GM12864 (cell line): ENCODE results near the gene PPP6R1.

Experiments
- DNase-seq: peaks from one replicate; pipeline ENCODE4 v3.0.0-alpha.2; 2011; ENCODE audit warnings: low read depth
- H3K4me3 ChIP-seq: 2 replicates; pipeline ENCODE4 v1.5.1; 2011; ENCODE audit warnings: mild to moderate bottlenecking, low read depth, low read length, control low read depth
- TF ChIP-seq, protein P1 (sequence below): IDR thresholded peaks from 2 replicates; pipeline ENCODE4 v1.5.1; 2011; ENCODE audit warnings: low read depth, mild to moderate bottlenecking, moderate library complexity, low read length, control low read depth, inconsistent platforms; ENCODE audit errors: missing control alignments

Gene PPP6R1

DNA sequence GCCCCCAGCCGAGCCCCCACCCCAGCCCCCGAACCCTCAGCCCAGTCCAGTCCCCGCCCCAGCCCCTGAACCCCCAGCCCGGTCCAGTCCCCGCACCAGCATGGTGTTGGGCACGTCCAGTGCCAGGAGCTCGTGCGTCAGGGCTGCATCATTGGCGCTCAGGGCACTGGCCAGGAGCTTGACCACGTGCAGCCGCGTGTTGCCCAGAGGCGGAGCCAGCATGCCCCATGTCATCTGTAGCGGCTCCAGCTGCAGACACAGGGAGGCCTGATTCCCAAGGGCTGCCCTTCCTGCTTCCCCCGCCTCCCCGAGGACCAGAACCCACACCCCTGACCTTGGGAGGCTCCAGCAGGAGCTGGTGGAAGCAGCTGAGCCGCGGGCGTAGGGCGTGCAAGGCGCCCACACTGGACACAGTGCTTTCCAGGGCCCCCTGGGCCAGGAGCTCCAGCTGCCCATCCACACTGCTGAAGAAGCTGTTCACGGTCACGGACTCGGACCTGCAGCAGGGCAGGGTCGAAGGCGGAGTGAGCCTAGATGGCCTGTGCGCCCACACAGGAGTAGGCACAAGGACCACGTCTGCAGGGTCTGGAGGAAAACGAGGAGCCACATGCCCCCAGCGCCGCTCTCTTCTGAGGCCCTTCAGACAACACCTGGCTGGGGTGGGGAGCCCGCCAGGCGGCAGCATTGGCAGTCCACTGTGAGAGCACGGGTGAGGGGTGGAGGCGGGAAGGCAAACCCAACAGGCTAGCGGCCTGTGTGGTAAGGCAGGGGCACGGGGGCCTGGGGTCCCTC, 17.5 kb downstream of the PPP6R1 start:
- TF ChIP-seq, protein P1, sequence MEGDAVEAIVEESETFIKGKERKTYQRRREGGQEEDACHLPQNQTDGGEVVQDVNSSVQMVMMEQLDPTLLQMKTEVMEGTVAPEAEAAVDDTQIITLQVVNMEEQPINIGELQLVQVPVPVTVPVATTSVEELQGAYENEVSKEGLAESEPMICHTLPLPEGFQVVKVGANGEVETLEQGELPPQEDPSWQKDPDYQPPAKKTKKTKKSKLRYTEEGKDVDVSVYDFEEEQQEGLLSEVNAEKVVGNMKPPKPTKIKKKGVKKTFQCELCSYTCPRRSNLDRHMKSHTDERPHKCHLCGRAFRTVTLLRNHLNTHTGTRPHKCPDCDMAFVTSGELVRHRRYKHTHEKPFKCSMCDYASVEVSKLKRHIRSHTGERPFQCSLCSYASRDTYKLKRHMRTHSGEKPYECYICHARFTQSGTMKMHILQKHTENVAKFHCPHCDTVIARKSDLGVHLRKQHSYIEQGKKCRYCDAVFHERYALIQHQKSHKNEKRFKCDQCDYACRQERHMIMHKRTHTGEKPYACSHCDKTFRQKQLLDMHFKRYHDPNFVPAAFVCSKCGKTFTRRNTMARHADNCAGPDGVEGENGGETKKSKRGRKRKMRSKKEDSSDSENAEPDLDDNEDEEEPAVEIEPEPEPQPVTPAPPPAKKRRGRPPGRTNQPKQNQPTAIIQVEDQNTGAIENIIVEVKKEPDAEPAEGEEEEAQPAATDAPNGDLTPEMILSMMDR: no peak
- H3K4me3 ChIP-seq: no peak overlapping the region
- no peak for DNase-seq

DNA sequence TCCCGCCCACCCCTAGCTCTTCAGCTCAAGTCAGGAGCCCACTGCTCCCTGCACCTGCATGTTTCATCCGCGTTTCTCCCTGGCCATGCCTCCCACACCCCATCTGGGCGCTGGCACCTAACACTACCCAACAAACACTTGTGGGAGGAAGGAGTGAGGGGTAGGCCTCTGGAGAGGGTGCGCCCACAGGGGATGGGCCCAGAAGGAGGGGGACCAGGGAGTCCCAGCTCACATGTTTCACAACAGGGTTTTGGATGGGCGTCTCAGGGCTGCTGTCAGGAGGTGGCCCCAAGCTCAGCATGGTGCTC, 18.1 kb downstream of the PPP6R1 start:
- DNase-seq: no peak
- H3K4me3 ChIP-seq: no peak overlapping the region
- TF ChIP-seq, protein P1: no peak

GRCh38 chr19:55239004-55239403, 19.8 kb downstream of the PPP6R1 start:
- TF ChIP-seq, protein P1: no peak
- DNase-seq: no peak
- no peak overlapping the region for H3K4me3 ChIP-seq

DNA sequence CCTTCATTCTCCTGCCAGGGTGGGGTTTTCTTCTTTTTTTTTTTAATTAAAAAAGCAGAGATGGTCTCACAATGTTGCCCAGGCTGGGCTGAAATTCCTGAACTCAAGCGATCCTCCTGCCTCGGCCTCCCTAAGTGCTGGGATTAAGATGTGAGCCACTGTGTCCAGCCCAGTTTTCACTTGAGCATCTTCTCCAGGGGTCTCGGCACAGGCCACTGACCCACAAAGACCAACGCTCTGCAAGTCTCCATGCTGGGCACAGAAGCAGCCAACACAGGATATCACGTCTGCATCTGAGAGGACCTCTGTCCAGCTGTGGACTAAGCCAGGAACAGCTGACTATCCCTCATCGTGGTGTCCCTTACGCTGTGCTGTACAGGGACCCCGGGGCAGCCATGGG, 20.8 kb downstream of the PPP6R1 start:
- H3K4me3 ChIP-seq: no peak overlapping the region
- TF ChIP-seq, protein P1: no peak
- DNase-seq: no peak

- TF ChIP-seq, protein P1: no peak
- DNase-seq: no peak
These were observed 25.8 kb downstream of the PPP6R1 start for GRCh38 chr19:55232986-55233385.

DNA sequence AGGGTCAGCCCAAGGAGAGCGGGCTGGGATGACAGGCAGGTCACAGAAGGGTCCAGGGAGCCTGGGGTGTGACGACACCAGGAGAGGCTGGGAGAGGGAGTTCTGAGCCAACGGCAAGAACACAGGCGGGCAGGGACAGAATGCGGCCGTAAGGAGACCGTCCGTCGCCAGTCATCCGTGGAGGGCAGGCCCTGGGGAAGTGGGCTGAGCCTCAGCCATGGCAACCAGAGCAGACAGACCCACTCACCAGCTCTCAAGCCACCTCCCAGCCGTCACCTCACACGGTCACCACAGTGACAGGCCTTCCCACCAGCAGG, 26.6 kb downstream of the PPP6R1 start:
- DNase-seq: no peak
- TF ChIP-seq, protein P1: no peak
- no peak overlapping the region for H3K4me3 ChIP-seq

More at GRCh38 chr19:55232986-55233385, 25.8 kb downstream of the PPP6R1 start:
- H3K4me3 ChIP-seq: no peak overlapping the region
